ENCODE results near the gene PIP4K2C. TPM values are rescaled to one million over a fixed set of nuclear protein-coding genes. Genes with fewer than 3 reads are reported as not detected.
A peak's percentile ranks its signal among the peaks of the same experiment; 100 is the strongest.

Gene PIP4K2C
- total RNA-seq, 2 donors from 2014 or later, result 37.4 to 51.1 TPM

DNA sequence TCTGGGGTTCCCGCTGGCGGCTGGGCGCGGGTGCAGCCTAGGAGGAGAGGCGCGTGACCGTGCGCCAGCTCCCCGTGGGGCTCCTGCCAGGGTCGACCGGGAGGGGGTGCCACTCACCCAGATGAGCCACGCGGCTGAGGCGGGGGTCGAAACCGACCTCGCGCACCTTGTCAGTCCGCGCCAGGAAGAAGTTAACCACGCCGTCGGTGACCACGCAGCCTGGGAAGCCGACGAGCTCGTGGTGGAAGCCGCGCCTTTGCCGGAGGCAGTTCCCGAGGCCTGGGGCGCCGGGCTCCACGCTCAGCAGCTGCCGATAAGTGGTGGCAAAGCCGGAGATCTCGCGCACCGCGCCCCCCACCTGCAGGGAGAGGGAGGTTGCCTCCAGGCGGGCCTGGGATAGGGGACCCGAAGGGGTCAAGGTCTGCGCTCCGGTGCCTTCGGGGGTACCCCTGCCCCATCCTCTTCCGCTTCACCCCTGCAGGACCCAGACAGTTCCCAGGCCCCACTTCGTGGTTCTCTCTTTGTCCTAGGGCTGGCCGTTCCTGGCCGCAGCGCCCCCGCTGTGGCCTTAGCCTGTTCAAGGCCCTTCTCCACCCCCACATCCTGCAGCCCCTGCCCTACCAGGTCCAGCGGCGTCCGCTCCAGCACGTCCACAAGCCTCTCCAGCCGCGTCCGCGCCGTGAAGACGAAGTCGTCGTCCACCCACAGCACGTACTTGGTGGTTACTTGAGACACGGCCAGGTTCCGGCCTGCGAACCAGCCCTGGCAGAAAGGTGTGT, 36.7 kb downstream of the PIP4K2C start:
- H3K27ac ChIP-seq, result no peak overlapping the region
- H3K36me3 ChIP-seq, result no peaks in the 10 kb centered on the region
- H3K4me1 ChIP-seq (replicated peaks), result peaks cover 3% of the 10 kb centered on the region
- intact Hi-C loops (cut with DNase I), result loop anchor here (10.0 kb wide), 1 partner anchor 163 kb away; no protein-coding TSS in a partner anchor
- peaks cover 16% of the 10 kb centered on the region for H3K27me3 ChIP-seq (replicated peaks; ENCODE audit: insufficient read depth)
- no peaks in the 10 kb centered on the region for H3K9me3 ChIP-seq
- no peak for DNase-seq (ENCODE audit: low spot score)
- WGBS, result 44% methylated on average over 38 of the region's 67 CpGs
- TF ChIP-seq POLR2AphosphoS5 (IDR thresholded peaks at IDR 0.05) (no peak), POLR2A (IDR thresholded peaks at IDR 0.05) (no peak)
- TF ChIP-seq, protein P1, sequence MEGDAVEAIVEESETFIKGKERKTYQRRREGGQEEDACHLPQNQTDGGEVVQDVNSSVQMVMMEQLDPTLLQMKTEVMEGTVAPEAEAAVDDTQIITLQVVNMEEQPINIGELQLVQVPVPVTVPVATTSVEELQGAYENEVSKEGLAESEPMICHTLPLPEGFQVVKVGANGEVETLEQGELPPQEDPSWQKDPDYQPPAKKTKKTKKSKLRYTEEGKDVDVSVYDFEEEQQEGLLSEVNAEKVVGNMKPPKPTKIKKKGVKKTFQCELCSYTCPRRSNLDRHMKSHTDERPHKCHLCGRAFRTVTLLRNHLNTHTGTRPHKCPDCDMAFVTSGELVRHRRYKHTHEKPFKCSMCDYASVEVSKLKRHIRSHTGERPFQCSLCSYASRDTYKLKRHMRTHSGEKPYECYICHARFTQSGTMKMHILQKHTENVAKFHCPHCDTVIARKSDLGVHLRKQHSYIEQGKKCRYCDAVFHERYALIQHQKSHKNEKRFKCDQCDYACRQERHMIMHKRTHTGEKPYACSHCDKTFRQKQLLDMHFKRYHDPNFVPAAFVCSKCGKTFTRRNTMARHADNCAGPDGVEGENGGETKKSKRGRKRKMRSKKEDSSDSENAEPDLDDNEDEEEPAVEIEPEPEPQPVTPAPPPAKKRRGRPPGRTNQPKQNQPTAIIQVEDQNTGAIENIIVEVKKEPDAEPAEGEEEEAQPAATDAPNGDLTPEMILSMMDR (IDR thresholded peaks at IDR 0.05), result no peak
- no peak overlapping the region for H3K4me3 ChIP-seq

DNA sequence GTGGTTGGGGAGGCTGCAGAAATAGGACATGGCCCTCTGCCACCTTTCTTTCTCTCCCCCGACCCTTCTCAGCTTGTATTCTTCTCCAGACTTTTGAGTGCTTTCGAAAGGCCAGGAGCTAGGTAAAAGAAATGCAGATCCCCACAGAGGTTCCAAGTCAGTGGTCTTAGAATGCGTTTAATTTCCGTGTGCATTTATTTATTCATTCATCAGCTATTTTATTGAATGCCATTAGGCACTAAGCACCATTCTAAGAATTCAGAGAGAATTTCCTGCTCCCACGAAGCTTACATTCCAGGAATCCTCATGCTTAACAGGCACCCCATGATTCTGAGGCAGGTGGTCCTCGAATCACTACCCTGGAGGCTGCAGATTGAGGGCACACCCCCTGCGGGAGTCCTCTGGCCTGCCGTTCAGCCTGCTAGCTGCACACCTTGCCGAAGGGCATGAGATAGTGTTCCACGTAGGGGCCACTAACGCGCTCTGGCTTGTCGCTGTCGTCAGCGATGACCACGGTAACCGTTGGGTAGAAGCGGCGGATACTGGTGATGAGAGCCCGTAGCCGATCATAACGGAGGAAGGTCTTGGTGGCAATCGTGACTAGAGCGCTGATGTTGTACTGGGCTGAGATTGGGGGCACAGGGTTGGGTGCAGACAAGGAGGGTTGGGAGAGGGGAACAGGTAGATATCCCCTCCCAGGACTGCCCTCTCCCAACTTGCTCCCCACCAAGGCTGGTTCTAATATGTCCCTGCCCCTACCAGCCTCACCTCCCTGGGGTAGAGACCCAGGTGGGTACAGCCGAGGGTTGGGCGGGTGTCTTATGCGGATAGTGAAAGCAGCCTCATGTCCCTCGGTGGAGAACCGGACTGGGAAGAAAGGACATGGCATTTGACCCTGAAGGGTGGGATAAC, 37.5 kb downstream of the PIP4K2C start:
- intact Hi-C loops (cut with DNase I), result loop anchor here (10.0 kb wide), 1 partner anchor 164 kb away; no protein-coding TSS in a partner anchor
- H3K4me3 ChIP-seq, result no peak overlapping the region
- H3K36me3 ChIP-seq, result no peaks in the 10 kb centered on the region
- no peak overlapping the region for H3K27ac ChIP-seq
- peaks cover 16% of the 10 kb centered on the region for H3K27me3 ChIP-seq (replicated peaks; ENCODE audit: insufficient read depth)
- DNase-seq (ENCODE audit: low spot score), result no peak
- peaks cover 3% of the 10 kb centered on the region for H3K4me1 ChIP-seq (replicated peaks)
- 58% methylated on average over 29 of the region's 29 CpGs for WGBS
- TF ChIP-seq, protein P1 (IDR thresholded peaks at IDR 0.05), result no peak
- TF ChIP-seq POLR2AphosphoS5 (IDR thresholded peaks at IDR 0.05) (no peak), POLR2A (IDR thresholded peaks at IDR 0.05) (no peak)
- H3K9me3 ChIP-seq, result no peaks in the 10 kb centered on the region

DNA sequence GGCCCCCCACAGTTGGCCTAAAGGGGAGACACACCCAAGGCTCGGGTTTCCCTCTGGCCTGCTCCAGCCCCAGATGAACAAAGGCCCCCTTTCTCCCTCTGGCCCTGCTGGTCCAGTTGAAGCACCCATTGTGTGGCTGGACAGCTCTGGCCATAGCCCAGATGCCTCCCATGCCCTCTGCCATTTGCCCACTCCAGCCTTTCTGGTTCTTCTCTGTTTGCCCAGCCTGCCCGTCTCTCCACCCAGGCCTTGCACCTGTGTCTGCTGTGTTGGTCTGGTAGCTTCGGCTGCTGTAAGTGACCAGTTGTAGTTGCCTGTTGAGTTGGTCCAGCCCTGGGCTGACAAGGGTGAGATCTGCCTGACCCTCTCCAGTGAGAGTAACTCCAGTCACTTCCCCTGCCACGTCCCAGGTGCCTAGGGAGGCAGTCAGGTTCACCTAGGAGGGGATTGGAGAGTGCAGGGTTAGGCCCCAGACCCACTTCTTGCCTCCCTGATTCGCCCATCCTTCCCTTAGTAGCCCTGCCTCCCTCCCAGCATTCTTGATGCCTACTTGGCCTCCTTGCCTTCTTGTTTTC, 39.0 kb downstream of the PIP4K2C start:
- intact Hi-C loops (cut with DNase I), result loop anchor here (5.0 to 10.0 kb wide), 2 partner anchors 62 to 165 kb away; partner anchors contain the start of gene OS9
- WGBS, result 91% methylated on average over 5 of the region's 5 CpGs
- Histone ChIP-seq H3K36me3 (no peaks in the 10 kb centered on the region), H3K9me3 (no peaks in the 10 kb centered on the region), H3K4me3 (no peak overlapping the region), H3K4me1 (replicated peaks) (peaks cover 3% of the 10 kb centered on the region), H3K27ac (no peak overlapping the region), H3K27me3 (replicated peaks; ENCODE audit: insufficient read depth) (peaks cover 16% of the 10 kb centered on the region)
- DNase-seq (ENCODE audit: low spot score), result no peak
- TF ChIP-seq POLR2A (IDR thresholded peaks at IDR 0.05) (no peak), POLR2AphosphoS5 (IDR thresholded peaks at IDR 0.05) (no peak)
- TF ChIP-seq, protein P1 (IDR thresholded peaks at IDR 0.05), result no peak

DNA sequence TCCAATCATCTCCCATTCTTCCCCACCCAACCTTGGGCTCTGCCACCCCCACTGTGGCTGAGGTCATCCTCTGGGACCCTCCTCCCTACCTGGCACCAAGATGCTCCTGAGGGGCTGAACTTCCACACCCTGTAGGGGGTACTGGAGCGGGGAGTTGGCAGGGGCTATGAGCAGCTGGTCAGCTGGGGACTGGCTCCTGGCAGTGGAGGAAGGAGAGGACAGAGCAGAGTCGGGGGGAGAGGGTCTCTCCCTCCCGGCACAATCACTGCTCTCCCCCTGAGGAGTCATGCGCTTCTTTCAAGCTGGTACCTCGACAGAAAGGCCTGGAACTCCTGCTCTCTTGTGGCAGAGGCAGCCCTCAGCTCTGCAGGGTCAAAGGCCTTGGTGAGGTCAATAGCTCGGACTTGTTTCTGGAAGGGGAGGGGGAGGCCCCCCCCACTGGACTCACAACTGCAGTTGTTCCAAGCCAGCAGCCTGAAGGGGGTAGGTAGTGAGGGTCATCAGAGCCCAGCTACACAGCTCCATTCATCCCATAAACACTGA, 40.0 kb downstream of the PIP4K2C start:
- Histone ChIP-seq H3K36me3 (no peaks in the 10 kb centered on the region), H3K4me3 (no peak overlapping the region), H3K27me3 (replicated peaks; ENCODE audit: insufficient read depth) (peaks cover 9% of the 10 kb centered on the region), H3K9me3 (no peaks in the 10 kb centered on the region), H3K27ac (no peak overlapping the region), H3K4me1 (replicated peaks) (peaks cover 3% of the 10 kb centered on the region)
- peak; percentile 2 for DNase-seq (ENCODE audit: low spot score)
- 67% methylated on average over 6 of the region's 6 CpGs for WGBS
- intact Hi-C loops (cut with DNase I), result loop anchor here (5.0 kb wide), 1 partner anchor 61 kb away; the partner anchor contains the start of gene OS9
- TF ChIP-seq POLR2A (IDR thresholded peaks at IDR 0.05) (no peak), POLR2AphosphoS5 (IDR thresholded peaks at IDR 0.05) (no peak)
- TF ChIP-seq, protein P1 (IDR thresholded peaks at IDR 0.05), result no peak

Measured in prostate gland (tissue), 2 donors.